Stimulated activated effector memory CD8-positive, alpha-beta T cell treated with anti-CD3 and anti-CD28 coated beads, Interleukin-12 subunit alpha, Interleukin-12 subunit beta, amount 100 ng/mL, for 72 hours (primary cell): ENCODE results near the gene CCDC28B.

Source experiments
- ATAC-seq: fragments of 150-1000 bp; cut with Tn5 transposase; 2 replicates; pipeline ENCODE4 v1.10.0; 2021
- DNase-seq, 2 donors: peaks; one replicate each; pipeline ENCODE4 v3.0.0; 2021 to 2022; ENCODE audit warnings: low spot score in 2 of 2
- H3K27ac Mint-ChIP-seq: one replicate; pipeline ENCODE4 v1.8.0; 2022; ENCODE audit warnings: mild to moderate bottlenecking, mixed read lengths
- H3K36me3 Mint-ChIP-seq: one replicate; pipeline ENCODE4 v1.8.0; 2022; ENCODE audit warnings: mild to moderate bottlenecking, mixed read lengths
- H3K4me1 Mint-ChIP-seq: one replicate; pipeline ENCODE4 v1.8.0; 2022; ENCODE audit warnings: mixed read lengths
- H3K4me3 Mint-ChIP-seq: one replicate; pipeline ENCODE4 v1.8.0; 2022; ENCODE audit warnings: mild to moderate bottlenecking, mixed read lengths
- H3K9me3 Mint-ChIP-seq: one replicate; pipeline ENCODE4 v1.8.0; 2022; ENCODE audit warnings: mixed read lengths

Gene CCDC28B

GRCh38 chr1:32201011-32201855 lies 838 bp downstream of the CCDC28B start:
- Mint-ChIP-seq H3K36me3 (peaks cover 47% of the 10 kb centered on the region), H3K4me3 (peak overlapping the region; percentile 87), H3K4me1 (peaks cover 69% of the 10 kb centered on the region), H3K9me3 (no peaks in the 10 kb centered on the region), H3K27ac (peak overlapping the region; percentile 94)
- peak; percentile 54 to 88 for DNase-seq
- ATAC-seq, result peak; percentile 66

GRCh38 chr1:32204943-32205361 lies 4.6 kb downstream of the CCDC28B start:
- peak overlapping the region; percentile 89 for H3K4me3 Mint-ChIP-seq
- H3K36me3 Mint-ChIP-seq, result peaks cover 26% of the 10 kb centered on the region
- H3K27ac Mint-ChIP-seq, result peak overlapping the region; percentile 94
- no peaks in the 10 kb centered on the region for H3K9me3 Mint-ChIP-seq
- H3K4me1 Mint-ChIP-seq, result peaks cover 52% of the 10 kb centered on the region
- ATAC-seq (no peak), DNase-seq (no peak)

GRCh38 chr1:32205401-32206370 lies 5.3 kb downstream of the CCDC28B start, which contains the start of gene IQCC:
TSS of gene IQCC (plus strand) at chr1:32205671. CDS start at chr1:32205682, 11 bp downstream.
- Mint-ChIP-seq H3K4me3 (peak within 1 kb of the TSS; percentile 89), H3K27ac (peak within 1 kb of the TSS; percentile 94), H3K9me3 (no peaks in the 10 kb centered on the region), H3K4me1 (peaks cover 45% of the 10 kb centered on the region), H3K36me3 (peaks cover 26% of the 10 kb centered on the region)
- DNase-seq (peak; percentile 78 to 90), ATAC-seq (peak; percentile 84)

- peaks cover 23% of the 10 kb centered on the region for H3K36me3 Mint-ChIP-seq
- H3K4me1 Mint-ChIP-seq, result peaks cover 30% of the 10 kb centered on the region
- H3K9me3 Mint-ChIP-seq, result no peaks in the 10 kb centered on the region
- DNase-seq, result no peak
- H3K4me3 Mint-ChIP-seq, result no peak overlapping the region
- peak overlapping the region; percentile 37 for H3K27ac Mint-ChIP-seq
- ATAC-seq, result no peak
Observed at GRCh38 chr1:32208469-32208868, 8.1 kb downstream of the CCDC28B start.

- H3K36me3 Mint-ChIP-seq, result peaks cover 24% of the 10 kb centered on the region
- peak within 1 kb of the TSS; percentile 54 for H3K27ac Mint-ChIP-seq
- ATAC-seq (no peak), DNase-seq (no peak)
- peaks cover 25% of the 10 kb centered on the region for H3K4me1 Mint-ChIP-seq
- H3K9me3 Mint-ChIP-seq, result no peaks in the 10 kb centered on the region
- H3K4me3 Mint-ChIP-seq, result no peak within 1 kb of the TSS
Observed at GRCh38 chr1:32208891-32209328, 8.5 kb downstream of the CCDC28B start, which contains the start of gene DCDC2B. TSS of gene DCDC2B (plus strand) at chr1:32209089. CDS start at chr1:32209094, 5 bp downstream.

- peak; percentile 42 to 68 for DNase-seq
- Mint-ChIP-seq H3K4me1 (peaks cover 29% of the 10 kb centered on the region), H3K9me3 (no peaks in the 10 kb centered on the region), H3K36me3 (peaks cover 32% of the 10 kb centered on the region), H3K27ac (peak overlapping the region; percentile 72), H3K4me3 (no peak overlapping the region)
- peak; percentile 81 for ATAC-seq
Observed at GRCh38 chr1:32215629-32216480, 15.5 kb downstream of the CCDC28B start.

GRCh38 chr1:32216566-32216965 lies 16.2 kb downstream of the CCDC28B start:
- Mint-ChIP-seq H3K36me3 (peaks cover 32% of the 10 kb centered on the region), H3K27ac (peak overlapping the region; percentile 72), H3K4me1 (peaks cover 36% of the 10 kb centered on the region), H3K4me3 (no peak overlapping the region), H3K9me3 (no peaks in the 10 kb centered on the region)
- DNase-seq (no peak), ATAC-seq (no peak)

- H3K4me1 Mint-ChIP-seq, result peaks cover 40% of the 10 kb centered on the region
- no peaks in the 10 kb centered on the region for H3K9me3 Mint-ChIP-seq
- no peak for DNase-seq
- no peak for ATAC-seq
- H3K4me3 Mint-ChIP-seq, result no peak overlapping the region
- peaks cover 35% of the 10 kb centered on the region for H3K36me3 Mint-ChIP-seq
- H3K27ac Mint-ChIP-seq, result no peak overlapping the region
Observed at GRCh38 chr1:32219022-32219421, 18.6 kb downstream of the CCDC28B start.

GRCh38 chr1:32220746-32221580 lies 20.6 kb downstream of the CCDC28B start:
- Mint-ChIP-seq H3K9me3 (no peaks in the 10 kb centered on the region), H3K4me3 (peak overlapping the region; percentile 89), H3K36me3 (peaks cover 40% of the 10 kb centered on the region), H3K27ac (peak overlapping the region; percentile 97), H3K4me1 (peaks cover 34% of the 10 kb centered on the region)
- no peak for ATAC-seq
- no peak for DNase-seq

GRCh38 chr1:32221581-32221979 lies 21.2 kb downstream of the CCDC28B start:
- Mint-ChIP-seq H3K9me3 (no peaks in the 10 kb centered on the region), H3K4me1 (peaks cover 28% of the 10 kb centered on the region), H3K4me3 (peak overlapping the region; percentile 89), H3K36me3 (peaks cover 46% of the 10 kb centered on the region), H3K27ac (peak overlapping the region; percentile 97)
- no peak for ATAC-seq
- no peak for DNase-seq

GRCh38 chr1:32221980-32222755 lies 21.8 kb downstream of the CCDC28B start, which contains the start of the genes EIF3I and TMEM234:
TSS of gene EIF3I (plus strand) at chr1:32222407. CDS start at chr1:32222442, 35 bp downstream.
TSS of gene TMEM234 (minus strand) at chr1:32222353. CDS start at chr1:32222322, 31 bp downstream.
- Mint-ChIP-seq H3K9me3 (no peaks in the 10 kb centered on the region), H3K36me3 (peaks cover 52% of the 10 kb centered on the region), H3K4me3 (peak within 1 kb of the TSS; percentile 89), H3K4me1 (peaks cover 25% of the 10 kb centered on the region), H3K27ac (peak within 1 kb of the TSS; percentile 97)
- ATAC-seq, result peak; percentile 96
- DNase-seq, result peak; percentile 72 to 96

GRCh38 chr1:32223683-32224082 lies 23.3 kb downstream of the CCDC28B start:
- DNase-seq, result no peak
- Mint-ChIP-seq H3K4me1 (peaks cover 32% of the 10 kb centered on the region), H3K36me3 (peaks cover 67% of the 10 kb centered on the region)

GRCh38 chr1:32224285-32224684 lies 23.9 kb downstream of the CCDC28B start:
- Mint-ChIP-seq H3K4me1 (peaks cover 32% of the 10 kb centered on the region), H3K27ac (peak overlapping the region; percentile 97), H3K4me3 (peak overlapping the region; percentile 89), H3K9me3 (no peaks in the 10 kb centered on the region), H3K36me3 (peaks cover 68% of the 10 kb centered on the region)
- DNase-seq, result no peak
- no peak for ATAC-seq

More at GRCh38 chr1:32223683-32224082, 23.3 kb downstream of the CCDC28B start:
- Mint-ChIP-seq H3K9me3 (no peaks in the 10 kb centered on the region), H3K27ac (peak overlapping the region; percentile 97), H3K4me3 (peak overlapping the region; percentile 89)
- no peak for ATAC-seq
